HG02623 (cell line): ENCODE results near the gene RBM38.
"Not testable (repeated sequence)": the region's sequence is repeated elsewhere in the genome, so short reads cannot be mapped to it uniquely, and the experiment has no call there.

Experiments used
- ATAC-seq: cut with Tn5 transposase; IDR thresholded peaks from one replicate; pipeline ENCODE4 v1.9.1; 2021; ENCODE audit warnings: moderate library complexity; ENCODE audit not compliant: unreplicated experiment

RBM38 gene

GRCh38 chr20:57390604-57391438 is at the start of gene RBM38:
Gene RBM38 (plus strand): TSS chr20:57391396. CDS start chr20:57391582, 186 bp downstream.
- peak; percentile 51 for ATAC-seq

GRCh38 chr20:57341663-57342062 is 49.5 kb upstream of the RBM38 start:
- ATAC-seq, result no peak

- no peak for ATAC-seq
Measured at GRCh38 chr20:57342829-57343228, 48.4 kb upstream of the RBM38 start.

GRCh38 chr20:57346477-57346876 is 44.7 kb upstream of the RBM38 start:
- no peak for ATAC-seq

GRCh38 chr20:57347393-57347792 is 43.8 kb upstream of the RBM38 start:
- no peak for ATAC-seq

- not testable (repeated sequence) for ATAC-seq
Measured at GRCh38 chr20:57348200-57348921, 42.8 kb upstream of the RBM38 start.

GRCh38 chr20:57348922-57349574 is 42.1 kb upstream of the RBM38 start:
- ATAC-seq, result not testable (repeated sequence)

- no peak for ATAC-seq
Measured at GRCh38 chr20:57350081-57350710, 41.0 kb upstream of the RBM38 start.

- ATAC-seq, result not testable (repeated sequence)
Measured at GRCh38 chr20:57350726-57351041, 40.5 kb upstream of the RBM38 start.

- peak; percentile 70 for ATAC-seq
Measured at GRCh38 chr20:57351042-57351783, 40.0 kb upstream of the RBM38 start, which contains the start of gene RAE1. Gene RAE1 (plus strand): TSS chr20:57351255. CDS start chr20:57354039, 2,784 bp downstream.

GRCh38 chr20:57352305-57352704 is 38.9 kb upstream of the RBM38 start:
- no peak for ATAC-seq

- ATAC-seq, result no peak
Measured at GRCh38 chr20:57353351-57353750, 37.8 kb upstream of the RBM38 start.

GRCh38 chr20:57361517-57361916 is 29.7 kb upstream of the RBM38 start:
- ATAC-seq, result no peak

GRCh38 chr20:57364451-57364850 is 26.7 kb upstream of the RBM38 start:
- ATAC-seq, result no peak

- no peak for ATAC-seq
Measured at GRCh38 chr20:57369596-57369995, 21.6 kb upstream of the RBM38 start.

GRCh38 chr20:57370316-57370715 is 20.9 kb upstream of the RBM38 start:
- no peak for ATAC-seq

- no peak for ATAC-seq
Measured at GRCh38 chr20:57371363-57371762, 19.8 kb upstream of the RBM38 start.

GRCh38 chr20:57372157-57372556 is 19.0 kb upstream of the RBM38 start:
- ATAC-seq, result no peak

GRCh38 chr20:57372581-57373350 is 18.4 kb upstream of the RBM38 start:
- ATAC-seq, result no peak
